K562 (cell line): Measurements from ENCODE around the gene SUGT1.
"Not testable (repeated sequence)": the region's sequence is repeated elsewhere in the genome, so short reads cannot be mapped to it uniquely, and the experiment has no call there.

ENCODE experiments used
- GABPA ChIP-seq: fragments of 200-800 bp; sonication (Bioruptor generic); conservative IDR thresholded peaks from 2 replicates; pipeline ENCODE4 v1.6.1; 2016; ENCODE audit warnings: low read depth, missing genetic modification characterization, missing compliant biosample characterization
- NR0B1 ChIP-seq: fragments of 450-650 bp; IDR thresholded peaks from one replicate; pipeline ENCODE4 v1.6.1; 2018; ENCODE audit warnings: mild to moderate bottlenecking, moderate library complexity; ENCODE audit not compliant: partially characterized antibody
- ZNF699 ChIP-seq: fragments of 250-450 bp; sonication (Bioruptor Pico); IDR thresholded peaks from 2 replicates; pipeline ENCODE4 v1.8.0; 2021; ENCODE audit warnings: mild to moderate bottlenecking, moderate library complexity; ENCODE audit not compliant: insufficient replicate concordance

GRCh38 chr13:52631083-52631690 is 21.4 kb upstream of the SUGT1 start:
- TF ChIP-seq ZNF699 (CRISPR knock-in tag); GABPA (tag); NR0B1: not testable (repeated sequence)
